ENCODE measurements around the gene OR2V2. TPM values are rescaled to one million over a fixed set of nuclear protein-coding genes. Genes with fewer than 3 reads are reported as not detected.

OR2V2 gene
- total RNA-seq, 1 donor from 2014 or later: not detected

DNA sequence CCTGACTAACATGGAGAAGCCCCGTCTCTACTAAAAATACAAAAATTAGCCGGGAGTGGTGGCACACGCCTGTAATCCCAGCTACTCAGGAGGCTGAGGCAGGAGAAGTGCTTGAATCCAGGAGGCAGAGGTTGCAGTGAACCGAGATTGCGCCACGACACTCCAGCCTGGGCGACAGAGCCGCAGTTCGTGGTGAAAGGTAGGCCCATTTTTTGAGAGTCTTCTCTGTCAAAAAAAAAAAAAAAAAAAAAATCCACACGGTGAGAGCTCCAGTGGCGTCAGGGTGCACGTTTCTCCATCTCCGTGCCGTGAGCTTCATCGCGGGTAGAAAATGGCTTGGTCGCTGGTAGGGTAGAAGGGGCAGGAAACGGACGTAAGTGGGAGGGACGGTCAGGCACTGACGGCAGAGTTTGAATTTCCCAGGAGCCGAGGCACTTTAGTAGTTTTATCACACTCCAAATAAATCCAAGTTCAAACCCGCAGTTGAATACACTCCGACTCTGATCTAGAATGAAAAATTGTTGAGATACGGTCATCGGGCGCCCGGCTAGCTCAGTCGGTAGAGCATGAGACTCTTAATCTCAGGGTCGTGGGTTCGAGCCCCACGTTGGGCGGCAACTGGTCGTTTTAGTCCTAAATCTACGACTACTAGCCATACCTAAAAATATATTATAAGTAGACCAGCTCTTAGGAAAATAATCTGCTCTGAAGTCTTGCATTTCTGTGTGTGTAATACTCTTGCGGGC, 60.0 kb downstream of the OR2V2 start:
- DNase-seq (ENCODE audit: low spot score): peak; percentile 84

DNA sequence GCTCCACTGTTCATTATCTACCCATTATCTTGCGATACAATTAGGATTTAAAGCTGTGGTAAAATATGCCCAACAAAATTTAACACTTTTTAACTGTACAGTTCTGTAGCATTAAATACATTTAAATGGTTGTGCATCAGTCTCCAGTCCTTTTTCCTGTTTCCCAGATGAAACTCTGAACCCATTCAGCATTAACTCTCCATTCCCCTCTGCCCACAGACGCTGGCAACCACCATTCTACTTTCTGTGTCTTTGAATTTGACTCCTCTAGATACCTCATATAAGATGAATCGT, 60.5 kb downstream of the OR2V2 start:
- no peak for DNase-seq (ENCODE audit: low spot score)

Other genes with a start within 250 kb of the OR2V2 start
- gene BTNL8, start 248.4 kb upstream of the OR2V2 start, total RNA-seq: 47.3 TPM
- 0.09 TPM for gene BTNL3, start 158.7 kb upstream of the OR2V2 start, total RNA-seq
- 11.5 TPM for gene BTNL9, start 107.3 kb upstream of the OR2V2 start, total RNA-seq
- gene OR2V1, start 16.4 kb upstream of the OR2V2 start, total RNA-seq: not detected
- gene TRIM7, start 57.6 kb downstream of the OR2V2 start, total RNA-seq: 1.2 TPM
- gene TRIM41, start 75.7 kb downstream of the OR2V2 start, total RNA-seq: 47.6 TPM
- gene RACK1, start 96.3 kb downstream of the OR2V2 start, total RNA-seq: 1,033 TPM
- 22.8 TPM for gene TRIM52, start 113.6 kb downstream of the OR2V2 start, total RNA-seq
- gene OR4F3, start 219.7 kb downstream of the OR2V2 start, total RNA-seq: not detected